ENCODE measurements around the gene NOL9.

NOL9 gene

GRCh38 chr1:6501279-6501813 is 53.0 kb downstream of the NOL9 start:
- Histone ChIP-seq H3K36me3 (no peaks in the 10 kb centered on the region), H3K4me3 (ENCODE audit: low read depth, low read length) (no peak overlapping the region), H3K27me3 (no peaks in the 10 kb centered on the region), H3K4me1 (peaks cover 4% of the 10 kb centered on the region; the same call in 1 of the 2 replicates), H3K9me3 (no peaks in the 10 kb centered on the region)
- TF ChIP-seq CTCF (IDR thresholded peaks at IDR 0.05; ENCODE audit: low read depth, low read length), result no peak
- DNase-seq, result no peak

- DNase-seq, result no peak
- Histone ChIP-seq H3K4me3 (ENCODE audit: low read depth, low read length) (no peak overlapping the region), H3K4me1 (peaks cover 4% of the 10 kb centered on the region; the same call in 1 of the 2 replicates), H3K36me3 (no peaks in the 10 kb centered on the region), H3K27me3 (no peaks in the 10 kb centered on the region), H3K9me3 (no peaks in the 10 kb centered on the region)
- TF ChIP-seq CTCF (IDR thresholded peaks at IDR 0.05; ENCODE audit: low read depth, low read length), result no peak
These were observed 53.6 kb downstream of the NOL9 start for GRCh38 chr1:6500544-6501278.

- H3K4me1 ChIP-seq, result peaks cover 4% of the 10 kb centered on the region; the same call in 1 of the 2 replicates
- H3K4me3 ChIP-seq (ENCODE audit: low read depth, low read length), result no peak overlapping the region
- H3K27me3 ChIP-seq, result no peaks in the 10 kb centered on the region
- no peaks in the 10 kb centered on the region for H3K9me3 ChIP-seq
- H3K36me3 ChIP-seq, result no peaks in the 10 kb centered on the region
- DNase-seq, result no peak
- no peak for TF ChIP-seq CTCF (IDR thresholded peaks at IDR 0.05; ENCODE audit: low read depth, low read length)
These were observed 55.0 kb downstream of the NOL9 start for GRCh38 chr1:6499296-6499695.

- Histone ChIP-seq H3K27me3 (no peaks in the 10 kb centered on the region), H3K4me3 (ENCODE audit: low read depth, low read length) (no peak overlapping the region), H3K4me1 (peaks cover 4% of the 10 kb centered on the region; the same call in 1 of the 2 replicates), H3K9me3 (no peaks in the 10 kb centered on the region), H3K36me3 (no peaks in the 10 kb centered on the region)
- DNase-seq, result no peak
- no peak for TF ChIP-seq CTCF (IDR thresholded peaks at IDR 0.05; ENCODE audit: low read depth, low read length)
These were observed 55.7 kb downstream of the NOL9 start for GRCh38 chr1:6498576-6499111.

GRCh38 chr1:6497867-6498575 is 56.3 kb downstream of the NOL9 start:
- Histone ChIP-seq H3K4me3 (ENCODE audit: low read depth, low read length) (peak overlapping the region; percentile 47), H3K27me3 (no peaks in the 10 kb centered on the region), H3K4me1 (peaks cover 4% of the 10 kb centered on the region; the same call in 1 of the 2 replicates), H3K9me3 (no peaks in the 10 kb centered on the region), H3K36me3 (no peaks in the 10 kb centered on the region)
- no peak for TF ChIP-seq CTCF (IDR thresholded peaks at IDR 0.05; ENCODE audit: low read depth, low read length)
- no peak for DNase-seq
